PC-9 (cell line): Measurements from ENCODE around the gene HINT2. TPM values are rescaled to one million over a fixed set of nuclear protein-coding genes. Genes with fewer than 3 reads are reported as not detected.

Experiments
- BruUV-seq: library from RNA; stranded (reverse); fragments of 400-500 nt; replicated peaks from 2 replicates; lab custom pipeline; 2021; lab: Mats Ljungman, UMichigan
- CTCF ChIA-PET: fragments of 300-600 bp; sonication (Branson Sonifier 250); formaldehyde crosslinking; loops from one replicate; lab custom pipeline; 2022; ENCODE audit warnings: antibody characterized with exemption; lab: Charles Lee
- POLR2A ChIA-PET: fragments of 300-600 bp; sonication (Branson Sonifier 250); formaldehyde crosslinking; loops from one replicate; lab custom pipeline; 2022; ENCODE audit warnings: antibody characterized with exemption; ENCODE audit not compliant: unreplicated experiment; lab: Charles Lee
- DNase-seq, 2 experiments: peaks; one replicate each; pipeline versions ENCODE4 v3.0.0 to v3.0.0-alpha.2; 2015 to 2022; ENCODE audit warnings: mixed read lengths in 1 of 2
- H2AFZ ChIP-seq: fragments of 200-600 bp; sonication (generic); 2 replicates; pipeline ENCODE4 v1.8.1; 2017; ENCODE audit warnings: antibody characterized with exemption
- H3F3A ChIP-seq: fragments of 200-600 bp; sonication (generic); 2 replicates; pipeline ENCODE4 v1.8.1; 2017; ENCODE audit warnings: antibody characterized with exemption, mild to moderate bottlenecking, low read depth; ENCODE audit not compliant: insufficient read depth
- H3K27ac ChIP-seq: fragments of 200-600 bp; sonication (generic); 2 replicates; pipeline ENCODE4 v1.6.1; 2016; ENCODE audit warnings: mixed run types
- H3K27me3 ChIP-seq: fragments of 200-600 bp; sonication (generic); 2 replicates; pipeline ENCODE4 v1.6.1; 2016; ENCODE audit warnings: low read depth, mixed run types; ENCODE audit not compliant: insufficient read depth
- H3K36me3 ChIP-seq: fragments of 200-600 bp; sonication (generic); 2 replicates; pipeline ENCODE4 v1.6.1; 2016; ENCODE audit warnings: low read depth, mixed run types
- H3K4me1 ChIP-seq: fragments of 200-600 bp; sonication (generic); replicated peaks from 2 replicates; pipeline ENCODE4 v1.6.1; 2016; ENCODE audit warnings: mixed run types; ENCODE audit not compliant: insufficient read depth
- H3K4me2 ChIP-seq: fragments of 200-600 bp; sonication (generic); 2 replicates; pipeline ENCODE4 v1.6.1; 2017; ENCODE audit warnings: mixed run types
- H3K4me3 ChIP-seq: fragments of 200-600 bp; sonication (generic); 2 replicates; pipeline ENCODE4 v1.6.1; 2016; ENCODE audit warnings: mixed run types
- H3K79me2 ChIP-seq: fragments of 200-600 bp; sonication (generic); 2 replicates; pipeline ENCODE4 v1.6.1; 2017; ENCODE audit warnings: low read depth, mixed run types
- H3K9me2 ChIP-seq: fragments of 200-600 bp; sonication (generic); 2 replicates; pipeline ENCODE4 v1.8.1; 2017; ENCODE audit warnings: mild to moderate bottlenecking; ENCODE audit not compliant: insufficient read depth
- H3K9me3 ChIP-seq: fragments of 200-600 bp; sonication (generic); 2 replicates; pipeline ENCODE4 v1.8.1; 2016; ENCODE audit warnings: low read depth; ENCODE audit not compliant: insufficient read depth
- H4K20me1 ChIP-seq: fragments of 200-600 bp; sonication (generic); 2 replicates; pipeline ENCODE4 v1.8.1; 2017; ENCODE audit not compliant: insufficient read depth
- CTCF ChIP-seq: fragments of 200-600 bp; sonication (generic); conservative IDR thresholded peaks from 2 replicates; pipeline ENCODE4 v1.6.1; 2017; ENCODE audit warnings: mixed run types, antibody characterized with exemption, mild to moderate bottlenecking, moderate library complexity
- EZH2 ChIP-seq: fragments of 200-600 bp; sonication (generic); IDR thresholded peaks from 2 replicates; pipeline ENCODE4 v1.8.0; 2017; ENCODE audit warnings: antibody characterized with exemption, low read depth
- intact Hi-C: fragments of 100-400 bp; cut with micrococcal nuclease; formaldehyde crosslinking; loops from one replicate; pipeline ENCODE4 v1.10.0; 2022; ENCODE audit not compliant: unreplicated experiment
- total RNA-seq: library from RNA; stranded (reverse); gene quantifications from 2 replicates; pipeline ENCODE4 v1.2.3, GENCODE V29; 2021

Gene HINT2
- total RNA-seq, 1 experiment from 2014 or later, result 53.1 TPM

GRCh38 chr9:35832814-35833213 is 18.0 kb upstream of the HINT2 start:
- no TSS peak for BruUV-seq
- Histone ChIP-seq H3K9me2 (no peaks in the 10 kb centered on the region), H3K27ac (no peak overlapping the region), H2AFZ (no peak overlapping the region), H3K4me3 (no peak overlapping the region), H3K4me1 (peaks cover 12% of the 10 kb centered on the region), H4K20me1 (no peaks in the 10 kb centered on the region), H3K27me3 (no peaks in the 10 kb centered on the region), H3K36me3 (no peaks in the 10 kb centered on the region), H3F3A (no peaks in the 10 kb centered on the region; the same call in 1 of the 2 replicates), H3K79me2 (no peaks in the 10 kb centered on the region), H3K9me3 (no peaks in the 10 kb centered on the region), H3K4me2 (no peak overlapping the region)
- peak in 1 of 2 experiments; percentile 47 for DNase-seq
- intact Hi-C loops, result no loop called here
- POLR2A ChIA-PET, result no interaction called here
- CTCF ChIA-PET, result interaction anchor here (0.6 to 0.9 kb wide), 2 partner anchors 22 to 168 kb away, joined by 3 to 8 read pairs; partner anchors contain the start of gene ARHGEF39
- TF ChIP-seq CTCF (no peak), EZH2 (no peak)

GRCh38 chr9:35831040-35831439 is 16.2 kb upstream of the HINT2 start:
- no peak for DNase-seq
- Histone ChIP-seq H4K20me1 (no peaks in the 10 kb centered on the region), H3K79me2 (no peaks in the 10 kb centered on the region), H3K36me3 (no peaks in the 10 kb centered on the region), H3K4me3 (no peak overlapping the region), H3K27me3 (no peaks in the 10 kb centered on the region), H3K9me3 (no peaks in the 10 kb centered on the region), H3K4me2 (no peak overlapping the region), H3K9me2 (no peaks in the 10 kb centered on the region), H2AFZ (no peak overlapping the region), H3K4me1 (peaks cover 12% of the 10 kb centered on the region), H3K27ac (no peak overlapping the region), H3F3A (no peaks in the 10 kb centered on the region; the same call in 1 of the 2 replicates)
- no TSS peak for BruUV-seq
- CTCF ChIA-PET, result no interaction called here
- TF ChIP-seq EZH2 (no peak), CTCF (no peak)
- intact Hi-C loops, result no loop called here
- POLR2A ChIA-PET, result no interaction called here

GRCh38 chr9:35829764-35830096 is 14.9 kb upstream of the HINT2 start:
- POLR2A ChIA-PET, result no interaction called here
- peaks cover 12% of the 10 kb centered on the region for H3K4me1 ChIP-seq
- H3K4me2 ChIP-seq, result peak overlapping the region; percentile 89
- intact Hi-C loops, result loop anchor here (2.0 to 5.0 kb wide), 2 partner anchors 77 to 182 kb away; partner anchors contain the start of gene HRCT1
- H2AFZ ChIP-seq, result 0 out of 2 replicates have a peak overlapping the region, but pooled peaks have one; percentile 87
- H3F3A ChIP-seq, result no peaks in the 10 kb centered on the region; the same call in 1 of the 2 replicates
- H3K36me3 ChIP-seq, result no peaks in the 10 kb centered on the region
- CTCF ChIA-PET, result interaction anchor here (0.5 kb wide), 1 partner anchor 40 kb away, joined by 4 read pairs; no protein-coding TSS in a partner anchor
- DNase-seq, result no peak
- H3K4me3 ChIP-seq, result peak overlapping the region; percentile 71; the same call in 1 of the 2 replicates
- BruUV-seq, result no TSS peak
- no peaks in the 10 kb centered on the region for H3K27me3 ChIP-seq
- TF ChIP-seq EZH2, result no peak
- TF ChIP-seq CTCF, result no peak
- no peaks in the 10 kb centered on the region for H3K9me3 ChIP-seq
- H4K20me1 ChIP-seq, result no peaks in the 10 kb centered on the region
- no peak overlapping the region for H3K27ac ChIP-seq
- no peaks in the 10 kb centered on the region for H3K9me2 ChIP-seq
- no peaks in the 10 kb centered on the region for H3K79me2 ChIP-seq
